HG02610 (cell line): ENCODE measurements around the gene ELP2.
A peak's percentile ranks its signal among the peaks of the same experiment; 100 is the strongest.
"Not testable (repeated sequence)": the region's sequence is repeated elsewhere in the genome, so short reads cannot be mapped to it uniquely, and the experiment has no call there.

Experiments
- ATAC-seq: cut with Tn5 transposase; IDR thresholded peaks from one replicate; pipeline ENCODE4 v1.9.1; 2021; ENCODE audit warnings: mild to moderate bottlenecking, moderate library complexity; ENCODE audit not compliant: unreplicated experiment

The ELP2 gene, protein sequence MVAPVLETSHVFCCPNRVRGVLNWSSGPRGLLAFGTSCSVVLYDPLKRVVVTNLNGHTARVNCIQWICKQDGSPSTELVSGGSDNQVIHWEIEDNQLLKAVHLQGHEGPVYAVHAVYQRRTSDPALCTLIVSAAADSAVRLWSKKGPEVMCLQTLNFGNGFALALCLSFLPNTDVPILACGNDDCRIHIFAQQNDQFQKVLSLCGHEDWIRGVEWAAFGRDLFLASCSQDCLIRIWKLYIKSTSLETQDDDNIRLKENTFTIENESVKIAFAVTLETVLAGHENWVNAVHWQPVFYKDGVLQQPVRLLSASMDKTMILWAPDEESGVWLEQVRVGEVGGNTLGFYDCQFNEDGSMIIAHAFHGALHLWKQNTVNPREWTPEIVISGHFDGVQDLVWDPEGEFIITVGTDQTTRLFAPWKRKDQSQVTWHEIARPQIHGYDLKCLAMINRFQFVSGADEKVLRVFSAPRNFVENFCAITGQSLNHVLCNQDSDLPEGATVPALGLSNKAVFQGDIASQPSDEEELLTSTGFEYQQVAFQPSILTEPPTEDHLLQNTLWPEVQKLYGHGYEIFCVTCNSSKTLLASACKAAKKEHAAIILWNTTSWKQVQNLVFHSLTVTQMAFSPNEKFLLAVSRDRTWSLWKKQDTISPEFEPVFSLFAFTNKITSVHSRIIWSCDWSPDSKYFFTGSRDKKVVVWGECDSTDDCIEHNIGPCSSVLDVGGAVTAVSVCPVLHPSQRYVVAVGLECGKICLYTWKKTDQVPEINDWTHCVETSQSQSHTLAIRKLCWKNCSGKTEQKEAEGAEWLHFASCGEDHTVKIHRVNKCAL

GRCh38 chr18:36129300-36130038, at the start of gene ELP2, which contains the start of gene SLC39A6:
Gene ELP2, plus strand, starts transcription at chr18:36129899. Its CDS starts 35 bp downstream, at chr18:36129934.
Gene SLC39A6, minus strand, starts transcription at chr18:36129340. Its CDS starts 2,333 bp downstream, at chr18:36127007.
- peak; percentile 94 for ATAC-seq

DNA sequence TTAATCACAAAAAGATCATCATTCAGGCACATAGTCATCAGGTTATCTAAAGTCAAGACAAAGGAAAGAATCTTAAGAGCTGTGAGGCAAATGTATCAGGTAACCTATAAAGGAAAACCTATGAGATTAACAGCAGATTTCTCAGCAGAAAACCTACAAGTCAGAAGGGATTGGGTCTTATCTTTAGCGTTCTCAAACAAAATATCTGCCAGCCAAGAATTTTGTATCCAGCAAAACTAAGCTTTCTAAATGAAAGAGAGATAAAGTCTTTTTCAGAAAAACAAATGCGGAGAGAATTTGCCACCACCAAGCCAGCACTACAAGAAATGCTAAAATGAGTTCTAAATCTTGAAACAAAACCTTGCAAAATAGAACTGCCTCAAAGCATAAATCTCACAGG, 48.6 kb upstream of the ELP2 start:
- not testable (repeated sequence) for ATAC-seq

GRCh38 chr18:36083729-36084128, 46.0 kb upstream of the ELP2 start:
- no peak for ATAC-seq

GRCh38 chr18:36085195-36085594, 44.5 kb upstream of the ELP2 start:
- ATAC-seq: no peak

GRCh38 chr18:36086186-36086585, 43.5 kb upstream of the ELP2 start:
- no peak for ATAC-seq

DNA sequence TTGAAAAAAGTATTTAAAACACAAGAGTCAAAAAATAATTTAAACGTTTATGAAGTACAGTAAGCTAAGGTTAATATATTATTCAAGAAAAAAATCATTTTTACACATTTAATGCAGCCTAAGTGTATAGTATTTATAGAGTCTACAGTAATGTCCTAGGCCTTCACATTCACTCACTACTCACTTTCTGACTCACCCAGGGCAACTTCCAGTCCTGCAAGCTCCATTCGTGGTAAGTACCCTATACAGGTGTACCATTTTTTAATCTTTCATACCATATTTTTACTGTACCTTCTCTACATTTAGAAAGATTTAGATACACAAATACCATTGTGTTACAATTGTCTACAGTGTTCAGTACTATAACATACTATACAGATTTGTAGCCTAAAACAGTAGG, 41.4 kb upstream of the ELP2 start:
- ATAC-seq: no peak

GRCh38 chr18:36089001-36089400, 40.7 kb upstream of the ELP2 start:
- no peak for ATAC-seq

DNA sequence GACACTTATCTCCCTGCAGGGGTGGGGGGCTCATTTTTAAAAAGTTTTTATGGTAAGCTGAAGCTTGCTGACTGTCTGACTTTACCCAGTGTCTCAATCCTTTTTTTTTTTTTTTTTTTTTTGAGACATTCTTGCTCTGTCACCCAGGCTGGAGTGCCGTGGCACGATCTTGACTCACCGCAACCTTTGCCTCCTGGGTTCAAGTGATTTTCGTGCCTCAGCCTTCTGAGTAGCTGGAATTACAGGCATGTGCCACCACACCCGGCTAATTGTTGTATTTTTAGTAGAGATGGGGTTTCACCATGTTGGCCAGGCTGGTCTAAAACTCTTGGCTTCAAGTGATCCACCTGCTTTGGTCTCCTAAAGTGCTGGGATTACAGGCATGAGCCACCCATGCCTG, 37.6 kb upstream of the ELP2 start:
- not testable (repeated sequence) for ATAC-seq

- no peak for ATAC-seq
These were observed 35.3 kb upstream of the ELP2 start for GRCh38 chr18:36094431-36094830.

- no peak for ATAC-seq
These were observed 33.7 kb upstream of the ELP2 start for GRCh38 chr18:36095936-36096519.

GRCh38 chr18:36096955-36097354, 32.7 kb upstream of the ELP2 start:
- ATAC-seq: no peak

- no peak for ATAC-seq
These were observed 30.4 kb upstream of the ELP2 start for GRCh38 chr18:36099311-36099710.

- ATAC-seq: no peak
These were observed 27.8 kb upstream of the ELP2 start for GRCh38 chr18:36101943-36102342.

GRCh38 chr18:36104749-36105148, 24.9 kb upstream of the ELP2 start:
- ATAC-seq: no peak

DNA sequence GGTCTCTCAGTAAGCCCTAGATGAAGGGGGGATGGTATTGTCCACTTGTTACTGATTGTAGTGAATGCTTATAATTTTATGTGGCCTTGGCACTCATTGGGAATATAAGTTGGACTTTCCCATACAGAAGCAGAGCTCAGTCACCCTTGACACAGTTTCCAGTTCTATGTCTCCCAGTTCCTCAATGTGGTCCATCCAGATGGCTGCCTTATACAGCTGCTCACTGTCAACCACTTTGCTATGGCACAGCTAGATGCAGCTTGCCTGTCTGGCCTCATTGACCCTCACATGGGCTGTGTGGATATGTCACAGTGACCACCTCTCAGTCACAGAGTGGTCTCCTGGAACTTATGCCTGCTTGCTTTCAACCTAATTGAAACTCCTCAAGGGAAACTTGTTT, 22.2 kb upstream of the ELP2 start:
- ATAC-seq: no peak

DNA sequence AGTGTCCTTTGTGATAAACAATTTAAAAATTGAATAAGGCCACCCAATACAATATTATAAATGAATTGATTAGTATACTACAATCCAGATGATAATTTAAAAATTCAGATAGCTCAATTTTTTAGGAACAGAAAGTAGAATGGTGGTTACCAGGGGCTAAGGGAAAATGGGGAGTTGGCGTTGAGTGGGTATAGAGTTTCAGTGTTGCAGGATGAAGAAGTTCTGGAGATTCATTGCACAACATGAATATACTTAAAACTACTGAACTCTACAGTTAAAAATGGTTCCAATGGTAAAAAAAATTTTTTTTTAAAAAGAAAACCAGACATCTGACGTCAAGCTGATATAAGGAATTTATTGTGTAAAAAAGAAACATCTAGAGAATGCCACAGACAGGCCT, 21.5 kb upstream of the ELP2 start:
- no peak for ATAC-seq

- no peak for ATAC-seq
These were observed 21.1 kb upstream of the ELP2 start for GRCh38 chr18:36108601-36109000.

GRCh38 chr18:36109737-36110136, 20.0 kb upstream of the ELP2 start:
- no peak for ATAC-seq

DNA sequence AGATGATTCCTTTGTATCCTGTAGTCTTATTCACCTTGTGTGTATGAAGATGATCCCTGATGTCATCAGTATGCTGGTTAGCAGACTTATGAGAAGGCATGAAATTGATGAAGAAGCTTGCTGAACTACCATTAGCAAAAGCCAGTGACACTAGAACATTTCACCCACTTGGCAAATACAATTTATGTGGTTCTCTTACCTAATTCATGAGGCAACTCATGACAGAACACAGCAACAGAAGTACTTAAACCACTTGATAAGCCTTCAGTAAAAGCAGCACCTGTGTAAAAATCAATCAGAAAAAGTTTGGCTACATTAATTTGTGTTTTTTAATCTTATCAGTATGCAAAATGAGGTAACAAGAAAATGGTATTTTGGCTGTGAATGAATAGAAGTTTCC, 17.4 kb upstream of the ELP2 start:
- ATAC-seq: no peak

- ATAC-seq: no peak
These were observed 15.4 kb upstream of the ELP2 start for GRCh38 chr18:36114251-36114650.

- ATAC-seq: no peak
These were observed 15.0 kb upstream of the ELP2 start for GRCh38 chr18:36114738-36115137.
